Hepatocyte (in vitro differentiated cells): ENCODE data around the gene INPP5K. TPM values are rescaled to one million over a fixed set of nuclear protein-coding genes. Genes with fewer than 3 reads are reported as not detected.

Source experiments
- DNase-seq: peaks from one replicate; pipeline ENCODE4 v3.0.0-alpha.2; 2016; ENCODE audit warnings: low spot score
- H2AFZ ChIP-seq: fragments of 200-600 bp; sonication (generic); 2 replicates; pipeline ENCODE4 v1.6.0; 2016; ENCODE audit warnings: antibody characterized with exemption, mild to moderate bottlenecking
- H3K27ac ChIP-seq: fragments of 200-600 bp; sonication (generic); 2 replicates; pipeline ENCODE4 v1.5.1; 2016; ENCODE audit warnings: mild to moderate bottlenecking
- H3K27me3 ChIP-seq: fragments of 200-600 bp; sonication (generic); 2 replicates; pipeline ENCODE4 v1.6.1; 2016
- H3K36me3 ChIP-seq: fragments of 200-600 bp; sonication (generic); replicated peaks from 2 replicates; pipeline ENCODE4 v1.5.1; 2016; ENCODE audit warnings: low read depth; ENCODE audit not compliant: insufficient read depth
- H3K4me1 ChIP-seq: fragments of 200-600 bp; sonication (generic); 2 replicates; pipeline ENCODE4 v1.5.1; 2016; ENCODE audit warnings: mild to moderate bottlenecking, moderate library complexity; ENCODE audit not compliant: insufficient read depth
- H3K4me2 ChIP-seq: fragments of 200-600 bp; sonication (generic); 2 replicates; pipeline ENCODE4 v1.6.0; 2016
- H3K4me3 ChIP-seq: fragments of 200-600 bp; sonication (generic); 2 replicates; pipeline ENCODE4 v1.5.1; 2016; ENCODE audit warnings: mild to moderate bottlenecking
- H3K79me2 ChIP-seq: fragments of 200-600 bp; sonication (generic); 2 replicates; pipeline ENCODE4 v1.6.0; 2017; ENCODE audit warnings: mild to moderate bottlenecking
- H3K9me2 ChIP-seq: fragments of 200-600 bp; sonication (generic); replicated peaks from 2 replicates; pipeline ENCODE4 v1.6.0; 2017; ENCODE audit warnings: mild to moderate bottlenecking; ENCODE audit not compliant: insufficient read depth
- H3K9me3 ChIP-seq: fragments of 200-600 bp; sonication (generic); 2 replicates; pipeline ENCODE4 v1.5.1; 2016; ENCODE audit warnings: low read depth, mild to moderate bottlenecking
- H4K20me1 ChIP-seq: fragments of 200-600 bp; sonication (generic); 2 replicates; pipeline ENCODE4 v1.6.0; 2016; ENCODE audit warnings: mild to moderate bottlenecking; ENCODE audit not compliant: insufficient read depth, poor library complexity, severe bottlenecking
- EZH2 ChIP-seq: fragments of 200-600 bp; sonication (generic); IDR thresholded peaks from 2 replicates; pipeline ENCODE4 v1.6.1; 2016; ENCODE audit warnings: antibody characterized with exemption, mild to moderate bottlenecking, borderline replicate concordance
- EZH2phosphoT487 ChIP-seq: fragments of 200-600 bp; sonication (generic); IDR thresholded peaks from one replicate; pipeline ENCODE4 v1.6.1; 2018; ENCODE audit warnings: antibody characterized with exemption, mild to moderate bottlenecking, low read depth, moderate library complexity; ENCODE audit not compliant: unreplicated experiment, severe bottlenecking
- WGBS: methylation state at CpG from one replicate; pipeline ENCODE4 v1.1.6; 2016; ENCODE audit warnings: low lambda C conversion rate; ENCODE audit errors: missing lambda C conversion rate; 5-methylcytosine and 5-hydroxymethylcytosine counted together
- polyA plus RNA-seq: library from polyadenylated mRNA; unstranded; fragments of >200 nt; fragmentation: Nextera tagmentation; extraction: Ambion mirVana; gene quantifications from 2 replicates; pipeline ENCODE4 v1.2.1, GENCODE V29; 2016
- total RNA-seq: library from RNA; depleted of rRNA; stranded (reverse); fragments of >200 nt; gene quantifications from 2 replicates; pipeline ENCODE4 v1.2.3, GENCODE V29; 2014
- TF ChIP-seq, protein P1 (sequence below): fragments of 200-600 bp; sonication (generic); IDR thresholded peaks from 2 replicates; pipeline ENCODE4 v1.5.1; 2016; ENCODE audit warnings: antibody characterized with exemption, mild to moderate bottlenecking; ENCODE audit not compliant: poor library complexity

Gene INPP5K
- total and polyA plus RNA-seq, 2 experiments from 2014 or later, result 34.7 to 40.4 TPM

DNA sequence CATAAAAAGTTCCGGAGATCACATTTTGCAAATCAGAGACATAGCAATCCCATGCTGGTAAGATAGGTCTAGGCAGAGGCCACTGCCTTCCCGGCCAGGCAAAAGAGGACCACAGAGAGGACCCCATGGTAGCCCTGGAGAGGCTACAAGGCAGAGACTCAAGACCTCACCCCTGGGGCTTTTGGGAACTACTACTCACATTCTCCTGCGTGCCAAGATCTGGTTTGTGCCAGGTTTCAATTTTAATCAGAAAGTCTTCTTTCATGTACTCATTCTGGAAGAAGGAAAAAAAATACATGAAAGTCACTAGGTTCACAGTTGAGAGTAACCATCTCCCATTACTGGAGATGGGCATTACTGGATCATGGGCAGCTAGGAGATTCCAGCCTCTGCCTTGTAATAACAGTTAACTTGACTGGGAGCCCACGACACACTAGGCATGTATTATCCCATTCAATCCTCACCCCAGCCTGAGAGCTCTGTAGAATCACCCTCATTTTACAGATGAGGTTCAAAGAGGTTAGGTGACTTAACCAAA is 25.0 kb upstream of the INPP5K start:
- Histone ChIP-seq H4K20me1 (no peaks in the 10 kb centered on the region), H3K4me3 (no peak overlapping the region), H2AFZ (no peak overlapping the region), H3K36me3 (peaks cover 4% of the 10 kb centered on the region), H3K9me3 (no peaks in the 10 kb centered on the region), H3K27me3 (no peaks in the 10 kb centered on the region), H3K79me2 (no peaks in the 10 kb centered on the region), H3K4me1 (peaks cover 1% of the 10 kb centered on the region), H3K9me2 (no peaks in the 10 kb centered on the region), H3K27ac (no peak overlapping the region), H3K4me2 (no peak overlapping the region)
- 94% methylated on average over 4 of the region's 4 CpGs for WGBS
- DNase-seq, result no peak
- TF ChIP-seq, protein P1, sequence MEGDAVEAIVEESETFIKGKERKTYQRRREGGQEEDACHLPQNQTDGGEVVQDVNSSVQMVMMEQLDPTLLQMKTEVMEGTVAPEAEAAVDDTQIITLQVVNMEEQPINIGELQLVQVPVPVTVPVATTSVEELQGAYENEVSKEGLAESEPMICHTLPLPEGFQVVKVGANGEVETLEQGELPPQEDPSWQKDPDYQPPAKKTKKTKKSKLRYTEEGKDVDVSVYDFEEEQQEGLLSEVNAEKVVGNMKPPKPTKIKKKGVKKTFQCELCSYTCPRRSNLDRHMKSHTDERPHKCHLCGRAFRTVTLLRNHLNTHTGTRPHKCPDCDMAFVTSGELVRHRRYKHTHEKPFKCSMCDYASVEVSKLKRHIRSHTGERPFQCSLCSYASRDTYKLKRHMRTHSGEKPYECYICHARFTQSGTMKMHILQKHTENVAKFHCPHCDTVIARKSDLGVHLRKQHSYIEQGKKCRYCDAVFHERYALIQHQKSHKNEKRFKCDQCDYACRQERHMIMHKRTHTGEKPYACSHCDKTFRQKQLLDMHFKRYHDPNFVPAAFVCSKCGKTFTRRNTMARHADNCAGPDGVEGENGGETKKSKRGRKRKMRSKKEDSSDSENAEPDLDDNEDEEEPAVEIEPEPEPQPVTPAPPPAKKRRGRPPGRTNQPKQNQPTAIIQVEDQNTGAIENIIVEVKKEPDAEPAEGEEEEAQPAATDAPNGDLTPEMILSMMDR, result no peak

DNA sequence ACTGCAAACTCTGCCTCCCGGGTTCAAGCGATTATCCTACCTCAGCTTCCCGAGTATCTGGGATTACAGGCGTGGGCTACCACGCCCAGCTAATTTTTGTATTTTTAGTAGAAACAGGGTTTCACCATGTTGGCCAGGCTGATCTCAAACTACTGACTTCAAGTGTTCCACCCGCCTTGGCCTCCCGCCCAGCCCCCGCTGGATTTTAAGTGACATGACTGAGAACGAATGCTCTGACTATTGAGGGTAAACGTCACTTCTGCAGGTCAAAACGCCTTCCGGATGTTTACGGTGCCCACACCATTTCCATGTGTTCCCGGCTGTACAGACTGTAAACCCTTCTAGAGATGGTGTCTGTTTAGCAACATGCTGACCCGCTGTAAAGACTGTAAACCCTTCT is 23.4 kb upstream of the INPP5K start:
- WGBS, result 98% methylated on average over 15 of the region's 15 CpGs
- H3K4me2 ChIP-seq, result no peak overlapping the region
- no peak for DNase-seq

DNA sequence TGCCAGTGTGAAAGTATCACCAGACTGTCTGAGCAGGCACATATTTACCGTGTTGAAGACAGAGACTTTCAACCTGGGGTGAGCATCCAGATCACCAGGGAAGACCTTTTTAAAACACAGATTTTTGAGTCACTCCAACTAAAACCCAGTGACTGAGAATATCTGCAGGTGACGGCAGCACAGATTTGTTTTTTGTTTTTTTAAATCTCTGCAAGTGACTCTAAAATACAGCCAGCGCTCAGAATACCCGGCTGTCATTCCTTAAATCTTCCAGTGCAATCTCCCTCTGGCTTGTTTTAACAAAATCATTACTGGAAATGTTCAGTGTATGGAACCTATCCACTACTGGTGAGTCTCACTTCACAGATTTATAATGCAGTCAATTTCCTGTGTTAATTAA is 19.3 kb upstream of the INPP5K start:
- no peaks in the 10 kb centered on the region for H3K9me2 ChIP-seq
- DNase-seq, result no peak
- H4K20me1 ChIP-seq, result no peaks in the 10 kb centered on the region
- 80% methylated on average over 4 of the region's 4 CpGs for WGBS
- no peak overlapping the region for H3K4me2 ChIP-seq
- H3K4me1 ChIP-seq, result no peaks in the 10 kb centered on the region
- H3K27ac ChIP-seq, result no peak overlapping the region
- no peaks in the 10 kb centered on the region for H3K79me2 ChIP-seq
- H3K27me3 ChIP-seq, result no peaks in the 10 kb centered on the region
- H2AFZ ChIP-seq, result no peak overlapping the region
- no peaks in the 10 kb centered on the region for H3K9me3 ChIP-seq
- H3K4me3 ChIP-seq, result no peak overlapping the region
- H3K36me3 ChIP-seq, result peaks cover 4% of the 10 kb centered on the region
- TF ChIP-seq, protein P1, result no peak
- TF ChIP-seq EZH2, result no peak

More for the DNA sequence above, 23.4 kb upstream of the INPP5K start:
- H3K9me3 ChIP-seq, result no peaks in the 10 kb centered on the region
- no peak for TF ChIP-seq EZH2phosphoT487
- TF ChIP-seq, protein P1, result no peak
- no peak for TF ChIP-seq EZH2
- H3K79me2 ChIP-seq, result no peaks in the 10 kb centered on the region
- H3K9me2 ChIP-seq, result no peaks in the 10 kb centered on the region
- H4K20me1 ChIP-seq, result no peaks in the 10 kb centered on the region
- no peaks in the 10 kb centered on the region for H3K4me1 ChIP-seq
- H3K27ac ChIP-seq, result no peak overlapping the region
- peaks cover 4% of the 10 kb centered on the region for H3K36me3 ChIP-seq
- no peaks in the 10 kb centered on the region for H3K27me3 ChIP-seq
- H2AFZ ChIP-seq, result no peak overlapping the region
- H3K4me3 ChIP-seq, result no peak overlapping the region
